ENCODE data around the gene NEDD9.

Gene NEDD9

DNA sequence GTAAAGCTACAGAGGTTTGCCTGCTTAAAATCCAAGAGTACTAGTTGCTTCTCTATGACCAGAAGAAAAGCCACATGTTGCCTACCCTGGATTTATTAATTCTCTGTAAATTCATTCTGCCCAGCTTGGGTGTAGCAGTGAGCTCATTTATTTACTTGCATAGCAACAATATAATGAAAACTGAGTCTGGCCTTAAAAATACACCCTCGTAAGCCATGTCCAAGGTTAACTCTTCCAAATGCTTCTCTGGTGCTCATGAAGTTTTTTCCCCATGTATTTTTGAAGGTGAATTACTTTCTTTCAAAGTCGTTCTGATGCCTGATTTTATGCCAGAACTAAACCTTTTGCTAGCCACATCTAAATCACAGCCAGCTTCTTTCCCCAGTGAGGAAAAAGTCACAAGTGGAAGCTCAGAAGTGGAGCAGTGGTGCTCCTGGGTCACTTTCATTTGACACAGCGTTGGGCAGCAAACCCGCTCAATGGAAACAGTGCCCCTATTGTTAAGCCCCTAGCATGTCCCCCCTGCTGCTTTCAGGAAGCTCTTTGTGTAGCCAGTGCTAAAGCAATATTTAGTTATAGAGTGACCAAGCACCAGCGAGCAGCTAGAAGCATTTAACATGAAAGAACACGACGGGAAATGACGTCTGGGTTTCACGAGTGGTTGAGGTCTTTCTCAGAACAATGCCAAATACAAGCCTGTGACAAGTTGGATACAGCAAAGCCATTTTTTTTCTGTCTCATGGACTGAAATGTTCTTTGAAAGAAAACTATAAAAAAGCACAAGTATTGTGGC, 29.8 kb downstream of the NEDD9 start:
- TF ChIP-seq, protein P1, sequence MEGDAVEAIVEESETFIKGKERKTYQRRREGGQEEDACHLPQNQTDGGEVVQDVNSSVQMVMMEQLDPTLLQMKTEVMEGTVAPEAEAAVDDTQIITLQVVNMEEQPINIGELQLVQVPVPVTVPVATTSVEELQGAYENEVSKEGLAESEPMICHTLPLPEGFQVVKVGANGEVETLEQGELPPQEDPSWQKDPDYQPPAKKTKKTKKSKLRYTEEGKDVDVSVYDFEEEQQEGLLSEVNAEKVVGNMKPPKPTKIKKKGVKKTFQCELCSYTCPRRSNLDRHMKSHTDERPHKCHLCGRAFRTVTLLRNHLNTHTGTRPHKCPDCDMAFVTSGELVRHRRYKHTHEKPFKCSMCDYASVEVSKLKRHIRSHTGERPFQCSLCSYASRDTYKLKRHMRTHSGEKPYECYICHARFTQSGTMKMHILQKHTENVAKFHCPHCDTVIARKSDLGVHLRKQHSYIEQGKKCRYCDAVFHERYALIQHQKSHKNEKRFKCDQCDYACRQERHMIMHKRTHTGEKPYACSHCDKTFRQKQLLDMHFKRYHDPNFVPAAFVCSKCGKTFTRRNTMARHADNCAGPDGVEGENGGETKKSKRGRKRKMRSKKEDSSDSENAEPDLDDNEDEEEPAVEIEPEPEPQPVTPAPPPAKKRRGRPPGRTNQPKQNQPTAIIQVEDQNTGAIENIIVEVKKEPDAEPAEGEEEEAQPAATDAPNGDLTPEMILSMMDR (IDR thresholded peaks at IDR 0.05; ENCODE audit: low read depth, low read length) = no peak
- no peaks in the 10 kb centered on the region for H3K27me3 ChIP-seq (ENCODE audit: insufficient read depth, low read depth, severe bottlenecking)
- no peak for DNase-seq
- H3K27ac ChIP-seq = no peak overlapping the region
- H3K36me3 ChIP-seq = no peaks in the 10 kb centered on the region
- H3K9me3 ChIP-seq (ENCODE audit: severe bottlenecking) = no peaks in the 10 kb centered on the region
- H3K4me3 ChIP-seq (ENCODE audit: low read depth, low read length) = no peak overlapping the region

DNA sequence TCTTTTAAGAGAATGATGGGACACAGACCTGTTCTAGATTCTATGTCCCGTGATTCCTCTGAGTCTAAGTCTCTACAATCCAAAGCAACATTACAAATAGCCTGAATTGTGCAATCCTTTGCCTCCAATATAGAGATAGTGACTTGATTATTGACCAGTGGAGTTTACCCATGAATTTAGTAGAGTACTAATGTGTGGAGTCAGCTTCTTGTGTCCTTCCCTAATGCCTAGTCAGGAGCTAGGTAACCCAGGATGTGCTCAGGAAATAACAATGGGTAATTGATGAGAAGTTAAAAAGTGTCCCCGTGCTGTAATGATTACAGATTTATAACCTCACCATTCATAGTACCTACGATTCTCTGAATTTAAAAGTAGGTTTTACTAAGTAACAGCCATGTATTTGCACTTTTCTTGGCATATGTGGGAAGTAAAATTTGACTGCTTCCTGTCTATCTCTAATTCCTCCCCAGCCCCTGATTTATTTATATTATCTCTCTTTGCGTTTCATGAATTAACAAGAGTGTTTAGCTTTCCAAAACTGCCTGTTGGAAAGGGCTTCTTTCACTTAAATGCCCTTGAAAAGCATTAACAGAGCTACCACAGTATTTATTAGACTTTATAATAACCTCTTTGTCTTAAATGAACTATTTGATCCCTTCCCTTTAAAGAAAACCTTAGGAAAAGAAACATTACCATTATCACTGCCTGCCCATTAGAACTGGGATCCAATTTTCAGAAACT, 30.5 kb downstream of the NEDD9 start:
- DNase-seq = no peak
- H3K27ac ChIP-seq = no peak overlapping the region
- no peaks in the 10 kb centered on the region for H3K27me3 ChIP-seq (ENCODE audit: insufficient read depth, low read depth, severe bottlenecking)
- no peak overlapping the region for H3K4me3 ChIP-seq (ENCODE audit: low read depth, low read length)
- TF ChIP-seq, protein P1 (IDR thresholded peaks at IDR 0.05; ENCODE audit: low read depth, low read length) = no peak
- no peaks in the 10 kb centered on the region for H3K9me3 ChIP-seq (ENCODE audit: severe bottlenecking)
- H3K36me3 ChIP-seq = no peaks in the 10 kb centered on the region

DNA sequence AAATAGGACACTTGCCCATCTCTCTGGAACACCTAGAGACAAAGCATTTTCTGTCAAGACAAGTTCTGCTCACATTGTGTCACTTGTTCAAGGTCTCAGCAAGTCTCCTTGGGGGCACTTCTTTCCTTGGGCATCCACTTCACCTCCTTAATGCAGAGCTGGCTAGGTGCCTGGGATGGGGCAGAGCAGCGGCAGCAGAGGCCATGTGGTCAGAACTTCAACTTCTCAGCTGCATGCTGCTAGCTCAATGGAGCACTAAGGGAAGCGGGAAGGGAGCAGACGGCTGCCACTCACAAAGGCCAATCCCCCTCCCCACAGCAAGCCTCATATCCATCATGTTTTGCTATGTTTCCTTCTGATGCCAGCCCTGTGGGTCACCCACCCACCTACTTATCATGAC, 31.5 kb downstream of the NEDD9 start:
- no peaks in the 10 kb centered on the region for H3K27me3 ChIP-seq (ENCODE audit: insufficient read depth, low read depth, severe bottlenecking)
- H3K9me3 ChIP-seq (ENCODE audit: severe bottlenecking) = peaks cover 2% of the 10 kb centered on the region
- no peaks in the 10 kb centered on the region for H3K36me3 ChIP-seq
- TF ChIP-seq, protein P1 (IDR thresholded peaks at IDR 0.05; ENCODE audit: low read depth, low read length) = no peak
- H3K27ac ChIP-seq = no peak overlapping the region
- no peak for DNase-seq
- no peak overlapping the region for H3K4me3 ChIP-seq (ENCODE audit: low read depth, low read length)

DNA sequence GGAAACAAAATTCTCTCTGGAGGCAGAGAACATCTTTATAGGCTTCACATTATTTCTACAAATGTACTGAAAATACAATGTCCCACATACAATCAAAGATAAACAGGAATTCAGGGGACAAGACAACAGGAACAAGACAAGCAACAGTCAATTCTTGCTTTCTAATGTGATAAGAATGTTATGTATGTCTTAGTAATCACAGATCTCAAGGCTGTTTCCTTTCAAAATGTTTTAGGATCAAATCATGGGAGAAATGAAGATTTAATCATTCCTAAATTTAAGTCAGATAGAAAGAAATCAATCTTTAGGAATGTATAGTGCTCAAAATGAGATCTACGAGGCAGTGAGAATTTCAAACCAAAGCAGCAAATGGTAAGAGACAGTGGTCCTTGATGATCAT, 32.1 kb downstream of the NEDD9 start:
- no peak overlapping the region for H3K27ac ChIP-seq
- TF ChIP-seq, protein P1 (IDR thresholded peaks at IDR 0.05; ENCODE audit: low read depth, low read length) = no peak
- DNase-seq = no peak
- H3K4me3 ChIP-seq (ENCODE audit: low read depth, low read length) = no peak overlapping the region
- H3K9me3 ChIP-seq (ENCODE audit: severe bottlenecking) = peaks cover 8% of the 10 kb centered on the region
- no peaks in the 10 kb centered on the region for H3K27me3 ChIP-seq (ENCODE audit: insufficient read depth, low read depth, severe bottlenecking)
- no peaks in the 10 kb centered on the region for H3K36me3 ChIP-seq

DNA sequence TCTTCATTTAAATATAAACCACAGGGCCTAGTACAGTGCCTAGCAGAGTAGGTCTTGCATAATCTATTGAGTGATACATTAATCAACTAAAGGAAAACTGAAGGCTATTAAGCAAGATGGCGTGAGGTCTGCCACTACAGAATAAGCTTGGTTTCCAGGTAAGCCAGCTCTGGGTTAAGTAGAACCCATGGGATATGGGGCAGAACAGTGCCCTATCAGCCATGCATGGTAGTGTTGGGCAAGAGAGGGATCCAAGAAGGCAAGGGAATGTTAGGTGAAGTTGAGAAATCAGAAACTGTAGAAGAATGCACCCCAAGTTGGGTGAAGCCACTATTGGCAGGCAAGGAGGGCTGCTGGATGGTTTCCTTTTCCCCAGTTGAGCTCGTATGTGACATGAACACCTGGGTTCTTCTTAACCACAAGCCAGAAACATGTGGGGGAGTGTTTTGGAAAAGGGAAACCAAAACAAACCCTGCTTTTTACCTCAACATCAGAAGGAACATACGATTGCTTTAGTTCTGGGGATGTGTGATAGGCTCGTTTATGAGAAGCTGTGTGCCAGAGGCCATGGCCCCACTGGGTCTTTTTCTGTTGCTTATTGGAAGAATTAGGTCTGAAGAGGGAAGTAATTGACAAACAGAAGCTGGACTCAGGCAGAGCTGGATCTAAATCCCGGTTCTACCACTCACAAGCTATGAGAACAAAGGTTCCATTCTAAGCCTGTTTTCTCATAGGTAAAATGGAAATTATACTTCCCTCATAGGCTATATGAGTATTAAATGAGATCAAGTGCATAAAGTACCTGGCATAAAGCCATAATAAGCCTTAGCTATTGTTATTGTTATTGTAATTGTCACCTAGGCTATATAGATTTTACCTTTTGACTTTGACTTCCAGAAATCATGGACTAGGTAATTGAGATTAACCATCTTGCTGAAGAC, 33.5 kb downstream of the NEDD9 start:
- Histone ChIP-seq H3K36me3 (no peaks in the 10 kb centered on the region), H3K27me3 (ENCODE audit: insufficient read depth, low read depth, severe bottlenecking) (no peaks in the 10 kb centered on the region), H3K27ac (no peak overlapping the region), H3K9me3 (ENCODE audit: severe bottlenecking) (peaks cover 8% of the 10 kb centered on the region), H3K4me3 (ENCODE audit: low read depth, low read length) (no peak overlapping the region)
- no peak for DNase-seq
- TF ChIP-seq, protein P1 (IDR thresholded peaks at IDR 0.05; ENCODE audit: low read depth, low read length) = no peak

Data from WERI-Rb-1 (cell line).